Colonic mucosa (tissue), 4 donors: ENCODE measurements around the gene WBP2. TPM values are rescaled to one million over a fixed set of nuclear protein-coding genes. Genes with fewer than 3 reads are reported as not detected.

Experiments
- DNase-seq: peaks from one replicate; pipeline ENCODE4 v3.0.0-alpha.2; 2020
- H3K27ac ChIP-seq: fragments of 200-600 bp; one replicate; pipeline ENCODE4 v1.8.0; 2021
- H3K27me3 ChIP-seq: fragments of 200-600 bp; one replicate; pipeline ENCODE4 v1.8.0; 2021
- H3K36me3 ChIP-seq: fragments of 200-600 bp; one replicate; pipeline ENCODE4 v1.8.0; 2021
- H3K4me1 ChIP-seq: fragments of 200-600 bp; one replicate; pipeline ENCODE4 v1.8.0; 2021; ENCODE audit warnings: mild to moderate bottlenecking
- H3K4me3 ChIP-seq: fragments of 200-600 bp; one replicate; pipeline ENCODE4 v1.8.0; 2021
- H3K9ac ChIP-seq, 2 donors: one replicate each; pipeline ENCODE4 v1.7.0; 2013; ENCODE audit warnings: control low read depth in 2 of 2, low read depth in 2 of 2, low read length in 2 of 2
- H3K9me3 ChIP-seq: fragments of 200-600 bp; one replicate; pipeline ENCODE4 v1.8.0; 2021
- intact Hi-C: fragments of 100-400 bp; cut with DNase I; formaldehyde crosslinking; loops from one replicate; pipeline ENCODE4 v1.14.1; 2022
- total RNA-seq, 2 donors: library from RNA; stranded (reverse); fragmentation: NEBNext Ultra II Directional in 1 of 2; extraction: Animal tissue kit (Norgen Biotek cat#: 25700) in 1 of 2; gene quantifications; one replicate each; pipeline ENCODE4 v1.2.1, GENCODE V29; 2021
- TF ChIP-seq, protein P1 (sequence below): fragments of 200-600 bp; IDR thresholded peaks from one replicate; pipeline ENCODE4 v1.8.0; 2022; ENCODE audit warnings: antibody characterized with exemption, mild to moderate bottlenecking
- donor health status: healthy.
- donor health status: DM: no; HTN: no; CAD: no.
- donor health status: DM: no; HTN: no; CAD: no.

Gene WBP2
- total RNA-seq, 2 donors from 2014 or later: 69.8 to 102 TPM

DNA sequence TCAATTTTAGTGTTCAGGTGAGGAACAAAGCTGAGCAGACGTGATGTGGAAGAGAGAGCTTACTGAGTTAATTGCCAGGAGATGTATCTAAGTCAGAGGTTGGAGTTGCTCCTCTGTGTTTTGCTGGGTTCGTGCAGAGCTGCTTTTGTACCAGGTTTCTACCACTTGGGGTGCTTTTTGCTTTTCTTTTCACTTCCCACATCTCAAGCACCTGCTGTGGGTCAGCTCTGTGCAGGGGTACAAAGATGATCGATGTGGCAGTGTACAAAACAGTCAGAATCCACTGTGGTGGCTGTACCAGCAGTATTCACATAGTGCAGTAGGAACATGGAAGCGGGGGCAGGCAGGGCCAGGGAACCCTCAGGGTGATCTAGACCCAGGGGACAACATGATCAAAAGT lies 55.7 kb downstream of the WBP2 start:
- Histone ChIP-seq H3K9me3 (no peaks in the 10 kb centered on the region), H3K9ac (no peak overlapping the region), H3K36me3 (peaks cover 6% of the 10 kb centered on the region), H3K4me1 (no peaks in the 10 kb centered on the region), H3K4me3 (no peak overlapping the region), H3K27me3 (no peaks in the 10 kb centered on the region), H3K27ac (no peak overlapping the region)
- TF ChIP-seq, protein P1, sequence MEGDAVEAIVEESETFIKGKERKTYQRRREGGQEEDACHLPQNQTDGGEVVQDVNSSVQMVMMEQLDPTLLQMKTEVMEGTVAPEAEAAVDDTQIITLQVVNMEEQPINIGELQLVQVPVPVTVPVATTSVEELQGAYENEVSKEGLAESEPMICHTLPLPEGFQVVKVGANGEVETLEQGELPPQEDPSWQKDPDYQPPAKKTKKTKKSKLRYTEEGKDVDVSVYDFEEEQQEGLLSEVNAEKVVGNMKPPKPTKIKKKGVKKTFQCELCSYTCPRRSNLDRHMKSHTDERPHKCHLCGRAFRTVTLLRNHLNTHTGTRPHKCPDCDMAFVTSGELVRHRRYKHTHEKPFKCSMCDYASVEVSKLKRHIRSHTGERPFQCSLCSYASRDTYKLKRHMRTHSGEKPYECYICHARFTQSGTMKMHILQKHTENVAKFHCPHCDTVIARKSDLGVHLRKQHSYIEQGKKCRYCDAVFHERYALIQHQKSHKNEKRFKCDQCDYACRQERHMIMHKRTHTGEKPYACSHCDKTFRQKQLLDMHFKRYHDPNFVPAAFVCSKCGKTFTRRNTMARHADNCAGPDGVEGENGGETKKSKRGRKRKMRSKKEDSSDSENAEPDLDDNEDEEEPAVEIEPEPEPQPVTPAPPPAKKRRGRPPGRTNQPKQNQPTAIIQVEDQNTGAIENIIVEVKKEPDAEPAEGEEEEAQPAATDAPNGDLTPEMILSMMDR: no peak
- DNase-seq: no peak
- intact Hi-C loops: no loop called here

DNA sequence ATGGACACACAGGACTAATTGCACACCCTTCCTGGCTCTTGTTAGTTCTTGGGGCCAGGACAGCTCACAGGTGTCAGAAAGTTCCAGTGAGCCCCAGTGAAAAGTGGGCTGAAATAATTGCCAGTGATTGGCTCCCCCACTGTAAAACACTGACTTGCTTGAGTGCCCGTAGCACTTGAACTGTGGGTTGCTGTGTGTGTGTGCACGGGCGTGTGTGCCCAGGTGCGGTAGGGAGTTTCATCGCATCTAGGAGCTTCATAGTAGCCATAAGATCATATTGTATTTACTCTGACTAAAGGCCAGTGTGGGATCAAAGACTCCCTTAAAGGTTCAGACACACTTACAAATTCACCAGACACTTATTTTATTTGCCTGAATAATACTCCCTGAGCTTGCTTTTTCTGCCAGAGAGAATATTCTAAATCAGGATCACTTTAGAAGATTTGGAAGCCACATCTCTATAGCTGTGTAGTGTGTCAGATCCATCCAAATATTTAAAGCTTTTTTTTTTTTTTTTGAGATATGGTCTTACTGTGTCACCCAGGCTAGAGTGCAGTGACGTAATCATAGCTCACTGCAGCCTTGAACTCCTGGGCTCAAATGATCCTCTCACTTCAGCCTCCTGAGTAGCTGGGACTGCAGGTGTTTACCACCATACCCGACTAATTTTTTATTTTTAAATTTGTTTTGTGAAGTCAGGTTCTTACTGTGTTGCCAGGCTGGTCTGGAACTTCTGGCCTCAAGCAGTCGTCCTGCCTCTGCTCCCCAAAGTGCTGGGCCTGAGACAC lies 59.1 kb downstream of the WBP2 start:
- H3K9ac ChIP-seq: no peak overlapping the region
- no peaks in the 10 kb centered on the region for H3K4me1 ChIP-seq
- intact Hi-C loops: no loop called here
- H3K36me3 ChIP-seq: peaks cover 6% of the 10 kb centered on the region
- TF ChIP-seq, protein P1: no peak
- no peak for DNase-seq
- no peak overlapping the region for H3K4me3 ChIP-seq
- H3K27ac ChIP-seq: no peak overlapping the region
- H3K9me3 ChIP-seq: no peaks in the 10 kb centered on the region
- H3K27me3 ChIP-seq: no peaks in the 10 kb centered on the region

Other genes starting within 250 kb of the WBP2 start
- gene SMIM5, start 221.9 kb downstream of the WBP2 start, total RNA-seq: 10 to 100 TPM in 1 of 2 donors, 1 to 10 TPM in 1; 5.1 to 39.9 TPM
- 10 to 100 TPM; 18.7 to 43.1 TPM for gene RECQL5, start 188.2 kb downstream of the WBP2 start, total RNA-seq
- gene SAP30BP, start 188.0 kb downstream of the WBP2 start, total RNA-seq: 10 to 100 TPM; 68.0 to 68.1 TPM
- gene ITGB4, start 133.9 kb downstream of the WBP2 start, total RNA-seq: 100 to 1,000 TPM; 267 to 272 TPM
- 10 to 100 TPM; 21.3 to 23.6 TPM for gene GALK1, start 90.1 kb downstream of the WBP2 start, total RNA-seq
- gene UNK, start 70.5 kb downstream of the WBP2 start, total RNA-seq: 10 to 100 TPM; 18.4 to 26.0 TPM
- 10 to 100 TPM; 25.9 to 35.0 TPM for gene UNC13D, start 10.9 kb downstream of the WBP2 start, total RNA-seq
- 10 to 100 TPM; 33.7 to 71.5 TPM for gene TRIM47, start 23.2 kb upstream of the WBP2 start, total RNA-seq
- 10 to 100 TPM; 14.5 to 26.0 TPM for gene TRIM65, start 41.6 kb upstream of the WBP2 start, total RNA-seq
- gene MRPL38, start 49.5 kb upstream of the WBP2 start, total RNA-seq: 100 to 1,000 TPM in 1 of 2 donors, 10 to 100 TPM in 1; 88.6 to 190 TPM
- gene FBF1, start 85.7 kb upstream of the WBP2 start, total RNA-seq: 10 to 100 TPM in 1 of 2 donors, 1 to 10 TPM in 1; 3.2 to 21.5 TPM
- 100 to 1,000 TPM; 110 to 136 TPM for gene ACOX1, start 123.8 kb upstream of the WBP2 start, total RNA-seq
- gene TEN1, start 123.9 kb upstream of the WBP2 start, total RNA-seq: 10 to 100 TPM; 15.9 to 18.6 TPM
- gene CDK3, start 145.5 kb upstream of the WBP2 start, total RNA-seq: 1 to 10 TPM; 5.3 to 8.2 TPM
- 10 to 100 TPM; 18.8 to 31.1 TPM for gene EVPL, start 172.0 kb upstream of the WBP2 start, total RNA-seq
- 10 to 100 TPM; 65.1 to 78.0 TPM for gene SRP68, start 217.2 kb upstream of the WBP2 start, total RNA-seq
- under 1 TPM; 0.19 to 0.49 TPM for gene GALR2, start 219.4 kb upstream of the WBP2 start, total RNA-seq
- gene ZACN, start 223.8 kb upstream of the WBP2 start, total RNA-seq: not detected
- gene EXOC7, start 248.5 kb upstream of the WBP2 start, total RNA-seq: 10 to 100 TPM; 88.0 to 95.0 TPM